Measurements from ENCODE around the gene FAM174B.

- TF ChIP-seq CTCF (IDR thresholded peaks at IDR 0.05) (no peak), POLR2A (IDR thresholded peaks at IDR 0.05) (no peak), EP300 (IDR thresholded peaks at IDR 0.05) (no peak)
Measured at GRCh38 chr15:92637626-92638025, 17.9 kb downstream of the FAM174B start.
